HepG2 (cell line): Measurements from ENCODE around the gene SLC26A3. TPM values are rescaled to one million over a fixed set of nuclear protein-coding genes. Genes with fewer than 3 reads are reported as not detected.

Experiments used
- CREB1 ChIP-seq, 2 experiments: fragments of 450-650 bp in 1 of 2; IDR thresholded peaks; 2 replicates each; pipeline ENCODE4 v1.6.1; 2016 to 2017; ENCODE audit warnings: control low read depth in 1 of 2, mild to moderate bottlenecking in 1 of 2, missing compliant biosample characterization in 1 of 2, missing genetic modification characterization in 1 of 2
- ETV5 ChIP-seq: IDR thresholded peaks from 2 replicates; pipeline ENCODE4 v1.6.1; 2018; ENCODE audit warnings: missing biosample characterization, missing genetic modification reagents, inconsistent platforms, borderline replicate concordance
- KDM3A ChIP-seq: IDR thresholded peaks from 2 replicates; pipeline ENCODE4 v1.6.1; 2018; ENCODE audit warnings: low read depth, missing compliant biosample characterization
- MZF1 ChIP-seq: sonication (generic); formaldehyde crosslinking; IDR thresholded peaks from 2 replicates; pipeline ENCODE4 v1.8.1; 2023; ENCODE audit warnings: mild to moderate bottlenecking, missing genetic modification reagents, borderline replicate concordance
- NFE2L2 ChIP-seq: fragments of 150-350 bp; IDR thresholded peaks from 2 replicates; pipeline ENCODE4 v1.6.1; 2014; ENCODE audit warnings: low read length
- SETDB1 ChIP-seq: sonication (generic); formaldehyde crosslinking; IDR thresholded peaks from 2 replicates; pipeline ENCODE4 v1.5.1; 2020; ENCODE audit warnings: missing genetic modification reagents, mild to moderate bottlenecking, borderline replicate concordance
- SNRNP70 ChIP-seq: fragments of 200-400 bp; formaldehyde crosslinking; IDR thresholded peaks from 2 replicates; pipeline ENCODE4 v1.6.1; 2017; ENCODE audit warnings: mild to moderate bottlenecking, low read depth, low read length, moderate library complexity
- SOX6 ChIP-seq, 2 experiments: fragments of 450-650 bp in 1 of 2; sonication (generic) in 1 of 2; formaldehyde crosslinking in 1 of 2; IDR thresholded peaks; 2 replicates each; pipeline versions ENCODE4 v1.4.0 to v1.6.1; 2017 to 2020; ENCODE audit warnings: antibody characterized with exemption in 1 of 2, mild to moderate bottlenecking in 1 of 2, missing genetic modification reagents in 1 of 2
- TCF7 ChIP-seq: sonication (generic); IDR thresholded peaks from 2 replicates; pipeline ENCODE4 v1.6.1; 2016; ENCODE audit warnings: antibody characterized with exemption, low read depth
- ZNF556 ChIP-seq: sonication (generic); formaldehyde crosslinking; IDR thresholded peaks from 2 replicates; pipeline ENCODE4 v1.4.0; 2020; ENCODE audit warnings: mild to moderate bottlenecking, missing genetic modification reagents, borderline replicate concordance
- ZNF776 ChIP-seq: sonication (generic); formaldehyde crosslinking; IDR thresholded peaks from 2 replicates; pipeline ENCODE4 v1.4.0; 2020; ENCODE audit warnings: mild to moderate bottlenecking, missing genetic modification reagents
- polyA plus RNA-seq, 8 experiments: library from polyadenylated mRNA; depleted of rRNA in 3 of 8; stranded (reverse) in 7 of 8; unstranded in 1 of 8; fragments of >200 nt; fragmentation: Illumina TruSeq in 4 of 8; extraction: Trizol in 4 of 8; gene quantifications; 2 replicates each; pipeline versions ENCODE4 v1.2.1 to v1.2.3, GENCODE V29; 2011 to 2016; ENCODE audit warnings: low read depth in 4 of 8, missing spikeins in 1 of 8, mixed read lengths in 1 of 8; ENCODE audit not compliant: insufficient read depth in 1 of 8
- total RNA-seq, 5 experiments: library from RNA; depleted of rRNA; stranded (reverse); fragments of >200 nt; fragmentation: Illumina TruSeq; extraction: Trizol; gene quantifications; 2 replicates each; pipeline ENCODE4 v1.2.3, GENCODE V29; 2016; ENCODE audit warnings: low read depth in 1 of 5
- TF ChIP-seq, protein P1 (sequence below): sonication (generic); formaldehyde crosslinking; IDR thresholded peaks from 2 replicates; pipeline ENCODE4 v1.5.1; 2020; ENCODE audit warnings: mild to moderate bottlenecking, missing genetic modification reagents, borderline replicate concordance
- TF ChIP-seq, protein P2 (sequence below): sonication (generic); formaldehyde crosslinking; IDR thresholded peaks from 2 replicates; pipeline ENCODE4 v1.5.0; 2020; ENCODE audit warnings: mild to moderate bottlenecking, missing genetic modification reagents
- TF ChIP-seq, protein P3 (sequence below): sonication (generic); formaldehyde crosslinking; IDR thresholded peaks from 2 replicates; pipeline ENCODE4 v1.5.0; 2020; ENCODE audit warnings: mild to moderate bottlenecking, missing genetic modification reagents
- TF ChIP-seq, protein P4 (sequence below): sonication (generic); formaldehyde crosslinking; conservative IDR thresholded peaks from 2 replicates; pipeline ENCODE4 v1.4.0; 2020; ENCODE audit warnings: missing genetic modification reagents

SLC26A3 gene
- total and polyA plus RNA-seq, 2 of the 13 experiments (the other 11 are each of a cell fraction or from before 2014, with no cell fraction given): 0.11 to 0.30 TPM

DNA sequence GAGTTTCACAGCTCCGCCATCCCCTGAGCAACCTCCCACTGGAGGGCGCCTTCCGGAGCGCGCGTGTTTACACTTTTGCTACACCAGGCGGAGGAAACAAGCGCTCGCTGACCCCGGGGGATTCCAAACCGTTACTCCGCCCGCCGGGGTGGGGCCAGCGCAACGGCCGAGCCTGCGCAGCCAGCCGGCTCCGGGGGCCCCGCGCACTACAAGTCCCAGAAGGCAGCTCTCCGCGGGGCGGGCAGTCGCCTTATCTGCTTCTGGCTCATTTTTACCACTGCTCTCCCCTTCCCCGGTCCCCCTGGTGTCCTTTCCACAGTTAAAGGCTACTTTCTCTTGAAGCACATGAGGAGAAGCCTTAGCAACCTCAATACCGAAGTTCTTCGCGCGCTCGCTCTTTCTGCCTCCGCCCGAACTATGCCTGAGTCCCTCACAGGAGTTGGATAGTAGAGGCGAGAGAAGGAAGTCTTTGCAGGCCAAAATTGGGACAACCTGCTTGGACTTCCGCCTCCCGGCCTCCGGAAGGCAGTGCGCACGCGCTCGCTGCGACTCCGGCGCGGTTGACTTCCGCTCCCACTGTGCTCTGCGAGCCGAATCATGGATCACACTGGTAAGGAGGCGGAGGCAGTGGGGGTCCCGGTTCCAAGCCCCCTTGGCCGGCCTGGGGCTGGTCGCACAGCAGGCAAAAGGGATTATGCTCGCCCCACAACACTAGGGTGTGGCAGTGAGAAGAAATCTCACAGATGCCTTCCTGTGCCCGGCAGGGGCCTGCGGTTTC, 59.3 kb downstream of the SLC26A3 start, which contains the start of gene CBLL1 (continued):
- TF ChIP-seq, protein P1, sequence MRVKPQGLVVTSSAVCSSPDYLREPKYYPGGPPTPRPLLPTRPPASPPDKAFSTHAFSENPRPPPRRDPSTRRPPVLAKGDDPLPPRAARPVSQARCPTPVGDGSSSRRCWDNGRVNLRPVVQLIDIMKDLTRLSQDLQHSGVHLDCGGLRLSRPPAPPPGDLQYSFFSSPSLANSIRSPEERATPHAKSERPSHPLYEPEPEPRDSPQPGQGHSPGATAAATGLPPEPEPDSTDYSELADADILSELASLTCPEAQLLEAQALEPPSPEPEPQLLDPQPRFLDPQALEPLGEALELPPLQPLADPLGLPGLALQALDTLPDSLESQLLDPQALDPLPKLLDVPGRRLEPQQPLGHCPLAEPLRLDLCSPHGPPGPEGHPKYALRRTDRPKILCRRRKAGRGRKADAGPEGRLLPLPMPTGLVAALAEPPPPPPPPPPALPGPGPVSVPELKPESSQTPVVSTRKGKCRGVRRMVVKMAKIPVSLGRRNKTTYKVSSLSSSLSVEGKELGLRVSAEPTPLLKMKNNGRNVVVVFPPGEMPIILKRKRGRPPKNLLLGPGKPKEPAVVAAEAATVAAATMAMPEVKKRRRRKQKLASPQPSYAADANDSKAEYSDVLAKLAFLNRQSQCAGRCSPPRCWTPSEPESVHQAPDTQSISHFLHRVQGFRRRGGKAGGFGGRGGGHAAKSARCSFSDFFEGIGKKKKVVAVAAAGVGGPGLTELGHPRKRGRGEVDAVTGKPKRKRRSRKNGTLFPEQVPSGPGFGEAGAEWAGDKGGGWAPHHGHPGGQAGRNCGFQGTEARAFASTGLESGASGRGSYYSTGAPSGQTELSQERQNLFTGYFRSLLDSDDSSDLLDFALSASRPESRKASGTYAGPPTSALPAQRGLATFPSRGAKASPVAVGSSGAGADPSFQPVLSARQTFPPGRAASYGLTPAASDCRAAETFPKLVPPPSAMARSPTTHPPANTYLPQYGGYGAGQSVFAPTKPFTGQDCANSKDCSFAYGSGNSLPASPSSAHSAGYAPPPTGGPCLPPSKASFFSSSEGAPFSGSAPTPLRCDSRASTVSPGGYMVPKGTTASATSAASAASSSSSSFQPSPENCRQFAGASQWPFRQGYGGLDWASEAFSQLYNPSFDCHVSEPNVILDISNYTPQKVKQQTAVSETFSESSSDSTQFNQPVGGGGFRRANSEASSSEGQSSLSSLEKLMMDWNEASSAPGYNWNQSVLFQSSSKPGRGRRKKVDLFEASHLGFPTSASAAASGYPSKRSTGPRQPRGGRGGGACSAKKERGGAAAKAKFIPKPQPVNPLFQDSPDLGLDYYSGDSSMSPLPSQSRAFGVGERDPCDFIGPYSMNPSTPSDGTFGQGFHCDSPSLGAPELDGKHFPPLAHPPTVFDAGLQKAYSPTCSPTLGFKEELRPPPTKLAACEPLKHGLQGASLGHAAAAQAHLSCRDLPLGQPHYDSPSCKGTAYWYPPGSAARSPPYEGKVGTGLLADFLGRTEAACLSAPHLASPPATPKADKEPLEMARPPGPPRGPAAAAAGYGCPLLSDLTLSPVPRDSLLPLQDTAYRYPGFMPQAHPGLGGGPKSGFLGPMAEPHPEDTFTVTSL (CRISPR knock-in tag): peak; percentile 71; the same call in 1 of the 2 replicates
- no peak for TF ChIP-seq CREB1 (IDR thresholded peaks at IDR 0.05)
- peak; percentile 76 for TF ChIP-seq CREB1 (CRISPR knock-in tag; IDR thresholded peaks at IDR 0.05)
- TF ChIP-seq MZF1 (CRISPR knock-in tag): no peak
- TF ChIP-seq, protein P2, sequence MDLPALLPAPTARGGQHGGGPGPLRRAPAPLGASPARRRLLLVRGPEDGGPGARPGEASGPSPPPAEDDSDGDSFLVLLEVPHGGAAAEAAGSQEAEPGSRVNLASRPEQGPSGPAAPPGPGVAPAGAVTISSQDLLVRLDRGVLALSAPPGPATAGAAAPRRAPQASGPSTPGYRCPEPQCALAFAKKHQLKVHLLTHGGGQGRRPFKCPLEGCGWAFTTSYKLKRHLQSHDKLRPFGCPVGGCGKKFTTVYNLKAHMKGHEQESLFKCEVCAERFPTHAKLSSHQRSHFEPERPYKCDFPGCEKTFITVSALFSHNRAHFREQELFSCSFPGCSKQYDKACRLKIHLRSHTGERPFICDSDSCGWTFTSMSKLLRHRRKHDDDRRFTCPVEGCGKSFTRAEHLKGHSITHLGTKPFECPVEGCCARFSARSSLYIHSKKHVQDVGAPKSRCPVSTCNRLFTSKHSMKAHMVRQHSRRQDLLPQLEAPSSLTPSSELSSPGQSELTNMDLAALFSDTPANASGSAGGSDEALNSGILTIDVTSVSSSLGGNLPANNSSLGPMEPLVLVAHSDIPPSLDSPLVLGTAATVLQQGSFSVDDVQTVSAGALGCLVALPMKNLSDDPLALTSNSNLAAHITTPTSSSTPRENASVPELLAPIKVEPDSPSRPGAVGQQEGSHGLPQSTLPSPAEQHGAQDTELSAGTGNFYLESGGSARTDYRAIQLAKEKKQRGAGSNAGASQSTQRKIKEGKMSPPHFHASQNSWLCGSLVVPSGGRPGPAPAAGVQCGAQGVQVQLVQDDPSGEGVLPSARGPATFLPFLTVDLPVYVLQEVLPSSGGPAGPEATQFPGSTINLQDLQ (CRISPR knock-in tag): no peak
- TF ChIP-seq TCF7: no peak
- TF ChIP-seq NFE2L2: no peak
- TF ChIP-seq ZNF556 (CRISPR knock-in tag): no peak
- TF ChIP-seq KDM3A (CRISPR knock-in tag): peak; percentile 89; the same call in 1 of the 2 replicates
- no peak for TF ChIP-seq SETDB1 (CRISPR knock-in tag)
- peak; percentile 88 for TF ChIP-seq ETV5 (CRISPR knock-in tag)
- TF ChIP-seq, protein P3, sequence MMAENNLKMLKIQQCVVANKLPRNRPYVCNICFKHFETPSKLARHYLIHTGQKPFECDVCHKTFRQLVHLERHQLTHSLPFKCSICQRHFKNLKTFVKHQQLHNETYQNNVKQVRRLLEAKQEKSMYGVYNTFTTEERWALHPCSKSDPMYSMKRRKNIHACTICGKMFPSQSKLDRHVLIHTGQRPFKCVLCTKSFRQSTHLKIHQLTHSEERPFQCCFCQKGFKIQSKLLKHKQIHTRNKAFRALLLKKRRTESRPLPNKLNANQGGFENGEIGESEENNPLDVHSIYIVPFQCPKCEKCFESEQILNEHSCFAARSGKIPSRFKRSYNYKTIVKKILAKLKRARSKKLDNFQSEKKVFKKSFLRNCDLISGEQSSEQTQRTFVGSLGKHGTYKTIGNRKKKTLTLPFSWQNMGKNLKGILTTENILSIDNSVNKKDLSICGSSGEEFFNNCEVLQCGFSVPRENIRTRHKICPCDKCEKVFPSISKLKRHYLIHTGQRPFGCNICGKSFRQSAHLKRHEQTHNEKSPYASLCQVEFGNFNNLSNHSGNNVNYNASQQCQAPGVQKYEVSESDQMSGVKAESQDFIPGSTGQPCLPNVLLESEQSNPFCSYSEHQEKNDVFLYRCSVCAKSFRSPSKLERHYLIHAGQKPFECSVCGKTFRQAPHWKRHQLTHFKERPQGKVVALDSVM: no peak
- TF ChIP-seq, protein P4, sequence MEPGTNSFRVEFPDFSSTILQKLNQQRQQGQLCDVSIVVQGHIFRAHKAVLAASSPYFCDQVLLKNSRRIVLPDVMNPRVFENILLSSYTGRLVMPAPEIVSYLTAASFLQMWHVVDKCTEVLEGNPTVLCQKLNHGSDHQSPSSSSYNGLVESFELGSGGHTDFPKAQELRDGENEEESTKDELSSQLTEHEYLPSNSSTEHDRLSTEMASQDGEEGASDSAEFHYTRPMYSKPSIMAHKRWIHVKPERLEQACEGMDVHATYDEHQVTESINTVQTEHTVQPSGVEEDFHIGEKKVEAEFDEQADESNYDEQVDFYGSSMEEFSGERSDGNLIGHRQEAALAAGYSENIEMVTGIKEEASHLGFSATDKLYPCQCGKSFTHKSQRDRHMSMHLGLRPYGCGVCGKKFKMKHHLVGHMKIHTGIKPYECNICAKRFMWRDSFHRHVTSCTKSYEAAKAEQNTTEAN (CRISPR knock-in tag): 0 out of 2 replicates have a peak, but pooled peaks have one; percentile 31
- no peak for TF ChIP-seq SOX6 (IDR thresholded peaks at IDR 0.05)
- peak; percentile 69 for TF ChIP-seq SOX6 (CRISPR knock-in tag; IDR thresholded peaks at IDR 0.05)
- TF ChIP-seq SNRNP70: no peak
- no peak; the same call in 1 of the 2 replicates for TF ChIP-seq ZNF776 (CRISPR knock-in tag)
